CD4-positive, alpha-beta T cell treated with Interleukin-12 subunit alpha and Interleukin-12 subunit beta, for 1 hour (primary cell): ENCODE data around the gene TMEM163.
"Not testable (repeated sequence)": the region's sequence is repeated elsewhere in the genome, so short reads cannot be mapped to it uniquely, and the experiment has no call there.

Experiments
- DNase-seq: peaks from one replicate; pipeline ENCODE4 v3.0.0-alpha.2; 2020

The TMEM163 gene

DNA sequence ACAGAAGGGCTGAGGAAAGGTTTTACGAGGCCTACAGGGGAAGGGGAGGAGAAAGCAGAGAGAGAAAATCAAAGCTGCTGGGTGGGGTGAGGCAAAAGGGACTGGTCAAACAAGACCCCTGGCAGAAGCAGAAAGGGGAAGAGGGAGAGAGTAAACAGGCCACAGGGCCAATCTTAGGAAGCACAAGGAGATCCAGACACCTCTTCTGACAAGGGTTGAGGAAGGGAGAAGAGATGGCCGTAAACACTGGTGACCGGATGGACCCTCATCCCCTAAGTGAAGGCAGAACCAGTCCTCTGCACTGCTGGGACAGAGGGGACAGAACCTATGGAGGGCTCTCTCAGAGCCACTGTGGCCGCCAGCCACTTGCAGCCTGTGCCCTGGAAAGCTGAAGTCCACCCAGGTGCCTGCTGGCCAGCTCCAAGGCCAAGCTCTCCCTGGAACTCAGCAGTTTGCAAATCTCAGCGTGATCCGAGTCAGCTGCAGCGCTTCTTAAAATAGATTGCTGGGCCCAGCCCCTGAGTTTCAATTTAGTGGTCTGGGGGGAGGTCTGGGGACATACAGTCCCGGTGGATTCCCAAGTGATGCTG, 108.8 kb downstream of the TMEM163 start:
- DNase-seq: no peak

DNA sequence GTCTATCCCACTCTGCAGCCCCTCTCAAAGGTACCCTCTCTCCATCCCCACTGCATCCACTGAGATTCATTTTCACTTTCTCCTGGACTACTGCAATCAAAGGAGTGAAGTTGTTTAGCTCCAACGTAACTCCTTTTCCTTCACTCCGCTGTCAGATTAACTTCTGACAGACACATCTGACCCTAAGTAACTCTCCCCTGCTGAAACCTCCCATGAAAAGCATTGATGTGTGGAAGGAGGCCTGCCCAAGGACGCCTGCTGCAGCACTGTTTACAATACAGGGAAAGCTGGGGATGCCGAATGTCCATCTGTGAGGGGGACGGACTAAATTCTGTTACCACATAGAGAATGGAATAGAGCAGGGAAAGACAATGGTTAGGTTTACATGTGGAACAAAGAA, 114.8 kb downstream of the TMEM163 start:
- no peak for DNase-seq

DNA sequence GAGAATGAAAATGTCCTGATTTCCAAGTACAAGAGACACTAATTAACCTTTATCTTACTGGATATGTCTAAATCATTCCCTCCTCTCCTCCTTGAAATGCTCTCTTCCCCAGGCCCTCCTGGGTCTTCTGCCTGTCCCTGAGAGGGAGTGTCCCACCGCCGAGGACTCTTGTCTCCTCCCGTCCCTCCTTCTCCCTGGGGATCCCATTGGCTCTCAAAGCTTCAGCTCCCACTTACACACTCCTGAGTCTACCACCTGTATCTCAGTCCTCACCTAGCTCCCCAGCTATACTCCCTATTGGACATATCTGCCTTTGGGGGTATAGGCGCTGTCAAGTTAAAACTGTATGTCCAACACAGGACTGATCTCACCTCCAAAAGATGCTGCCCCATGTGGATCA, 116.1 kb downstream of the TMEM163 start:
- no peak for DNase-seq

DNA sequence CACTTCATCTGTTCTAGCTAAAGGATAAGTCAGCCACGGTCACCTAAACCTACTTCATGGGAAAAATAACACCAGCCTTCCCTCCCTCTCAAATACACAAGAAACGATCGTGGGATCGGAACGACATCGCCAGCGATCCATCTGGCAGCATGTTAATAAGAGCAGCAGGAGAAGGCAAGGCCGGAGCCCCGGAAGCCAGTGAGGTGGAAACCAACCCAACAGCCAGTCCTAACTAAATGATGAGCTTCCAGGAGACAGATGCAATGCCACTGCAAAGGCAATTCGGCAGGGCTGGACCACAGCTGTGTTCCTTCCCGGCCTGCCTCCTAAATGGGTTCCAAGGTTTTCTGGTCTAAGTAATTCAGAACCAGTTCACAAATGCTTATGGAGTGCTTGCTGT, 117.5 kb downstream of the TMEM163 start:
- DNase-seq: no peak

DNA sequence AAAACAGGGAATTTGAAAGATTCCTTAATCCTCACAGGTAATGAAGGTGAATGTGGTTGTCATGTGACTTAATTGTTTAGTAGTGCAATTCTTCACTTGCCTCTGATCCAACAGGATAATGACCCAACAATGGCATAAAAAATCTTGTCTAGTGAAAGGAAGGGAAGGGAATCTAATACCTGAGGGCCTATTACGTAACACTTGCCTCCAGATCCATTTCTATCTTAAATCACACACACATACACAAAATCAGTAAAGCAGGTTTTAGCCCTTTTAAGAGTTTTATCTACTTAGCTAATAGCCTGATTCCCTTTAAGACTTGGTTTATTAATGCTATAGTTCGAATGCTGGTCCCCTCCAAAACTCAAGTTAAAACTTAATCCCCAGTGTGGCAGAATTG, 118.6 kb downstream of the TMEM163 start:
- no peak for DNase-seq

DNA sequence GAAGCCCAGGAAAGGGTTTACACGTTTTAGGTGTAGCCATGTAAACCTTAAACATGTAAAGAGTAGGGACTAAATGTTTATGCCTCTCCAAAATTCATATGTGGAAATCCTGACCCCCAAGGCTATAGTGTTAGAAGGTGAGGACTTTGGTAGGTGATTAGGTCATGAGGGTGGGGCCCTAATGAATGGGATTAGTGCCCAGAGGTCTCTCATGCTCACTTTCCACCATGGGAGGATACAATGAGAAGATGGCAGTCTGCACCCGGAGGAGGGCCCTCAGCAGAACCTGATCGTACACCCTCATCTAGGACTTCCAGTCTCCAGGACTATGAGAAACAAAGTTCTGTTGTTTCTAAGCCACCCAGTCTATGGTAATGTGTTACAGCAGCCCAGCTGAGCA, 119.6 kb downstream of the TMEM163 start:
- no peak for DNase-seq

DNA sequence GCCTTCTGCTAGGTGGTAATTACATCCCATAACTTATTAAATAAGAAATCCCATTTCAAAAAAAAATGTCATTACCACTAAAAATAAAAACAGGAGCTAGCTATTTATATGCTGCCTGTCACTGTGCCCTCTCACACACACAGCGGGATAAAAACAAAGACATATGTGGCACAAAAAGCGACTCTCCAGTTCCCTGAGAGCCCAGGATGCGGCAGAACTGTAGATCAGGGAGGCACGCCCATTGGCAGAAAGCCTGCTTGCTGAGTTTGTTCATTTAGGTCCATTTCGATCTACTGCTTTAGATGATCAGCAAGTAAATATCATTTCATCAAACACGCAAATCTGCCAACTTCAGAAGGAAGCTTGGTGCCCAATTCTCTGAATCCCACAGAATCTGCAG, 124.4 kb downstream of the TMEM163 start:
- DNase-seq: no peak

DNA sequence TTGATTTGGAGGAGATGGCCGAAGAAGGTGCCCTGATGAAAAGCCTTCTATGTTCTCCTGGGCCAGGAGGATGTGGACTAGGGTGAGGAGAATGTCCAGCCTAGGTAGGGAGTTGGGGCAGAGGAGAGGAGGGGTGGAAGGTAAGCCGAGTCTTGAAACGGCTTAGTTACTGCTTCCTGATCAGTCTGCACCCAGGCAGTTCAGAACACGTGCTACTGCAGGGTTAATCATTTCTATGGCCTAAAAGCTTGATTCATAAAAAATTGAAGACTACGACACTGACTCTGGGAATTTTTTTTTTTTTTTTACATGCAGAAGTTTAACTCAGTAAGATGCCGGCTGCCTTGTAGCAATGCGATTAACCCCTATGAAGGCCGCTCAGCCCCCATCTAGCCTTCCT, 125.3 kb downstream of the TMEM163 start:
- DNase-seq: no peak

DNA sequence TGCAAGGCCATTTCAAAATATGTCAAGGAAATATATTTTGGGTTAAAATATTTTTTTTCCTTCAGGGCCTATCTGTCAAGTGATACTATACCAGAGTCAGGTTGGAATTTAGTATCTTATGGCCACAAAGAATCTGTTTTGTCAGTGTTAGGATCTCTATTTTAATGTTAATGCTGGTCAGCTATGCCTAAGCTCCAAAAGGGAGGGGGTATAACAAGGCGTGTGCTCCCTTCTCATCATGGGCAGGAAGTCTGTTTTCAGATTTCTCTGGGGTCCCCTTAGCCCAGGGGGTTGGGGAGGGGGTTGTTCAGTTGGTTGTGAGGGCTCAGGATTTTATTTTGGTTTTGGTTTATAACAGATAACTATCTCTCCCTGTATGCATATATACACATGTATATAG, 126.4 kb downstream of the TMEM163 start:
- no peak for DNase-seq

DNA sequence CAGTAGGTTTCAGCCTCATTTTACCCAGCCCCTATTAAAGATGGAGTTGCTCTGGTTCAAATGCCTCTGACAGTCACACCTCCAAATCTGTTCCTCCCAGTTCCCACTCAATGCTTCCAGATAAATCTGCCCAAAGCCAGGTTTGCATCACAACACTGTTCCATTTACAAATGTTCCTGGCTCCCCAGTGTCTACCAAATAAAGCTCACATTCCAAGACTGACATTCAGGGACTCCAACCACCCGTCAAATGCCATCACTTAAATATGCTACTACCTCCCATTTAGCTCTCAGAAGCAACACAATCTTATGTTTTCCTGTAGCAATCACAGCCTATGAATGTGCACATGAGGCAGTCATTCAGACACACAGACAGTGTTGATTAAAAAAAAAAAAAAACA, 127.3 kb downstream of the TMEM163 start:
- no peak for DNase-seq

DNA sequence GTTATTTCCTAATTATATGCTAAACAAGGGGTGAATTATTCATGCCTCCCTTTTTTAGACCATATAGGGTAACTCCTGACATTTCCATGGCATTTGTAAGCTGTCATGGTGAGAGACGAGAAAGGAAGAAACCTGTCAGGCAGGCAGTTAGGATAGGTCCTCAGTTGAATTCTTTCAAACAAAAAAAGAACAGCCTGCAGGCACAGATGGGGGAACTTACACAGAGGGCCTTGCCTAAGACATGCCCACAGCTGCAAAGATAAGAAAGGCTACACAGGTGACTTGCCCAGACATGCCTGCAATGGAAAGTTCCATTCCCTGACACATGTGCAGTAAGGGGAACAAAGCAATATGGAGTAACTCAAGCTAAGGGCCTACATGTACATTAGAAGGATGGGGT, 128.1 kb downstream of the TMEM163 start:
- no peak for DNase-seq

DNA sequence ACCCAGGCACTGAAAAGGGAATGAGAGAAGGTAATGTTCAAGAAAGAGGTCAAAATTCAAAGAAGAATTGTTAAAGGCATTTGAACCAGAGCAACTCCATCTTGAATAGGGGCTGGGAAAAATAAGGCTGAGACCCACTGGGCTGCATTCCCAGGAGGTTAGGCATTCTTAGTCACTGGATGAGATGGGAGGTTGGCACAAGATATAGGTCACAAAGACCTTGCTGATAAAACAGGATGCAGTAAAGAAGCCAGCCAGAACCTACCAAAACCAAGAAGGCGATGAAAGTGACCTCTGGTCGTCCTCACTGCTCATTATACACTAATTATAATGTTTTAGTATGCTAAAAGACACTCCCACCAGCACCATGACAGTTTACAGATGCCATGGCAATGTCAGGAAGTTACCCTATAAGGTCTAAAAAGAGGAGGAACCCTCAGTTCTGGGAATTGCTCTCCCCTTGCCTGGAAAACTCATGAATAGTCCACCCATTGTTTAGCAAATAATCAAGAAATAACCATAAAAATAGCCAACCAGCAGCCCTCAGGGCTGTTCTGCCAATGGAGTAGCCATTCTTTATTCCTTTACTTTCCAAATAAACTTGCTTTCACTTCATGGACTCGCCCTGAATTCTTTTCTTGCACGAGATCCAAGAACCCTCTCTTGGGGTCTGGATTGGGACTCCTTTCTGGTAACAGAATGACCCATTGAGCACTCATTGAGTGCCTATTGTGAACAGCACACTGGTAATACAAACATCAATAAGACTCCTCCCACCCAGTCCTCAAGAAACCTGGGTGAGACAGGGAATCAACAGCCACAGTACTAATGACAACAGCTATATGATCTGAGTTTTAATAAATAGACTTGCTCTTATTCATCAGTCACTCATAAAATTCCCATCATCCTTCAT, 129.4 kb downstream of the TMEM163 start:
- not testable (repeated sequence) for DNase-seq

DNA sequence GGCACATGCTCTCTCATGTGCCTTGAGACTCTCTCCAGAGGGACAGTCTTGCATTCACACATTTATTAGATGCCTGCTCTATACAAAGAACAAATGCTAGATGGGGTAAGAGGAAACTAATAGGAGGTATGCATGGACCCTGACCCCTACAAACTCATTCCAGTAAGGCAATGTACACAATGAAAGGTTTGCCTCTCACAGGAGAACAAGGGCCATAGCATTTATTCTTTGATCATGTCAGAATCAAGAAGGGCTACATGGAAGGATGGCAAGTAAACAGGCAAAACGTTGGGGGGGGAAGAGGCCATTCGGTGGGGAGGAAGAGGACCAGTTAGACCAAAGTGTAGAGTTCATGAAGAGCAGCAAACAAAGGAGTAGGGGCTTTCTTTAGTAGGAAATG, 130.2 kb downstream of the TMEM163 start:
- no peak for DNase-seq

DNA sequence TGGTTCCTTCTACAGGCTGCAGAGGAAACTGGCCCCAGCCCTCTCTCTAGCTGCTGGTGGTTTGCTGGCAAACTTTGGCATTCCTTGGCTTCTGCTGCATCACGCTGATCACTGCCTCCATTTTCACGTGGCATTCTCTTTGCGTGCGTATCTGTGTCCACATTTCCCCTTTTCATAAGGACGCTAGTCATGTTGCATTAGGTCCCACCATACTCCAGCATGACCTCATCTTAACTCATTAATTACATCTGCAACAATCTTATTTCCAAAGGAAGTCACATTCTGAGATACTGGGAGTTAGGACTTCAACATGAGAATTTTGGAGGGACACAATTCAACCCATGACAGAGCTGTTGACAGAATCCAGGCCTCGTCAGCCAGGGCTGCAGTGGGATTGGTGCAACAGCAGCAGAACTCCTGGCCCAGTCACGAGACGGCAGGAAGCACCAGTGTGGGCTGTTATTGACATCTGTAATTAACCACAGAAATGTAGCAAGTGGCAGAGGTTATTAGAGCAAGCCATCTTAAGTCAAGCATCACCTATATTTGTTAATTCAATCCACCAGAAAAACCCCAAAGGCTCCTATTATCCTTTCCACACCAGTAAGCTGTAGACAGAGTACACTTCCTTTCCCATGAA, 132.4 kb downstream of the TMEM163 start:
- no peak for DNase-seq

DNA sequence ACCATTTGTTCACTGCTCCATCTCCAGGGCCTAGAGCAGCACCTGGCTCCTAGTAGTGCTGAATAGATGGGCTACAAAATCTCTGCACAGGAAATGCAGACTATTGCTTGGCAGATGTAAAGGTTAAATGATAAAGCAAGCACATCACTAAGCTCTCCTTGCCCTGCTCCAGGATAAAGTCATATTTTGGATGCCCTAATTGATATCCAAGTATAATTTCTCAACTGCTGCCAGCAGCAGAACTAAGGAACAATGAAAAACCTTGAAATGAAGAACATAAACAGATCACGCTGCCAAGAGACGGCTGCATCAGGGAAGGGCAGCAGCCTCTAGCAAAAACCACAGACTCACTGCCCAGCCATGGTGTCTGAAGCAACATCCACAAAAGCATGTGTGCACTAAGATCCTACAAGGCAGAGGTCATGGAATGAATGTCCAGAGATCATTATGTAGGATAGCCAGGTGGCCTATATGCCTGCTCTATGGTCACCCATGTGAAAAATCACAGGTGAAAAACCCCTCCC, 134.7 kb downstream of the TMEM163 start:
- DNase-seq: no peak

DNA sequence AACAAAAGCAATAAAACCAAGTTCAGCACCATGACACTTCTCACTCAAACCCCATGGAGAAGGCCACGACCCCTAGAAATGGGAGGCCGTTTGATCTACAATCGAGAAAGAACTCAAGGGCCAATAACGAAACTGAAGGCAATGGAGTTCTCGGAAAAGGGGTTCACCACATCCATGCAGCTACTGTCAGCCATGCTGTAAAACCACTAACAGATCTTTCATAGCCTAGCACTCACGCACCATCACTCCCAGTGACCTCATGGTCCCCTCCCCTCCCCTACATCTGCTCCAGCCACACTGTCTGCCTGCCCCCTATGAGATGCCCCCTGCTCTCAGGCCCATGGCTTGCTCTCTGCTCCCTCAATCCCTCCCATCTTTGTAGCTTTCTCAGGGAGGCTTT, 135.3 kb downstream of the TMEM163 start:
- DNase-seq: no peak

DNA sequence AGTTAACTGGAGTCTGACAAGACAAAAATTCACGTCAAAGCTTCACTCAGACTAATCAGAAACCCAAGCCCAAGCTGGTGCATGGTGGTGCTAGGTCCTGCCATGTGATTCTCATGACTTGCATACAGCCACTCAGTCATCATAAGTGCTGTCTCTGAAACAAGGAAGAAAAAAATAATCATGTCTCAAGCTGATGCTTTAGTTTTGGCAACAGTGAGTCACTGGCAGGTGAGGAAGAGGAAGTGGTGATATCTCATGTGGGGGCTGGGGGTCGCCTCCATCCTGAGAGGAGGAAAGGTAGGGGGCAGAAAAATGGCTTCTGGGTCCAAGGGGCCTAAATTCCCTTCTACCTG, 136.3 kb downstream of the TMEM163 start:
- DNase-seq: no peak

DNA sequence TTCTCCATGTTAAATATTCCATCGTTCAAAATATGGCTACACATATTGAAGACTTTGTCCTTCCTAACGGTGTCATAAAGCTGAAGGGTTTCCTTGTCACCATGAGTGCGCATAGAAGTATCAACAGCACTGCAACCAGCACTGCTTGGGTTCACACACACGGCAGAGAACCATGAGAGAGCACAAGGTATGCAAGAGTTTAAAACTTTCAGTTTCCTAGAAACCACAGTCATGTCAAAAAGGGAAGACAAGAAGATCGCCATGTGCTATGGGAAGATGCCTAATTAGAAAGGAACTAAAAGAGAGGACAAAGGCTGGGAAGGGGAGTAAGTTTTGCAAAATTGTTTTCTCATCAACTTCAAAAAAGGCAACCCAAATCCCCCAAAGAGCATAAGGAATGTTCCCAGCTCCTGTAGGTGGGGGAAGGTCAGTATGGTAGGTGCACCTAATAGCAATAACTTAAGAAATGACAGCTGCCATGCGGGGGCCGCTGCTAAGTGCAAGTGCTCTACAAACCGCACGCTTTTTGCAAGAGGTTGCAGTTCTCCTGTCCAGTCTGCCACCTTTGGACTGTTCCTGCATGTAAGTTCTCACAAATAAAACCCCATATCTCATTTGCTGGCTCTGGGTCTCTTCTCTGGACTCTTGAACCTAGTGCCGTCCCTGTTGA, 136.8 kb downstream of the TMEM163 start:
- no peak for DNase-seq

DNA sequence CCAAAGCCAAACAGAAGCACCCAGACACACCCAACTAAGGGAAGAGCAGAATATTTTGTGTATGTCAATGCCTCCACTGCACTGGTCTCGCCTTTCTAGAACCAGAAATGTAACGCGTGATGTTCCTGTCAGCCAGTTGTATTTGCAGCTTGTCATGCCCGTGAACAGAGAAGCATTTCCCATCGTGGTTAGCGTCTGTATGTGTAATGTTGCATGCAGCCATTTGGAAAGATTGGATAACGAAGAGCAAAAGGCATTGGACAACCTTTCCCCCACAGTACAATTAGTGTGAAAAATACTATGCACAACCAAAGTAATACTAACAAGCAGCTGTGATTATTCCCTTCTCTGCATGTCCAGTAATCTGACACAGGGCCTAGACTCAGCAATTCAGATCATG, 140.5 kb downstream of the TMEM163 start:
- DNase-seq: no peak

DNA sequence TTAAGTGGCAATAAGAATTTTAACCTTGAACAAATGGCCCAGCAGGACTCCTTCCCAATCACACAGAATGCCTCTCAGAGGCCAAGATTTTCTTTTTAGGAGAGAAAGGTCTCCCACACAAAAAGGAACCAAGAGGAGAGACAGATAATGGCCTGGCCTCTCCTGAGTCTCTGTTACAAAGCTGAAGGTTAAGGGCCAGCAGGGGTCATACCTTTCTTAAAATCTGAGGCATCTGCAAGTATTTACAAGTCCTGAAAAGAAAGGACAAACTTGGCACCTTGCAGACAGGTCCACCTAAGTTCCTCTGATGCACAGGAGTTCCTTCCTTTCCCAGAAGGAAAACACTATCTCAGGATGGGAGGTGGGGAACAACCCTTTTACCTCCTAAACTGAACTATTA, 142.3 kb downstream of the TMEM163 start:
- peak; percentile 18 for DNase-seq

DNA sequence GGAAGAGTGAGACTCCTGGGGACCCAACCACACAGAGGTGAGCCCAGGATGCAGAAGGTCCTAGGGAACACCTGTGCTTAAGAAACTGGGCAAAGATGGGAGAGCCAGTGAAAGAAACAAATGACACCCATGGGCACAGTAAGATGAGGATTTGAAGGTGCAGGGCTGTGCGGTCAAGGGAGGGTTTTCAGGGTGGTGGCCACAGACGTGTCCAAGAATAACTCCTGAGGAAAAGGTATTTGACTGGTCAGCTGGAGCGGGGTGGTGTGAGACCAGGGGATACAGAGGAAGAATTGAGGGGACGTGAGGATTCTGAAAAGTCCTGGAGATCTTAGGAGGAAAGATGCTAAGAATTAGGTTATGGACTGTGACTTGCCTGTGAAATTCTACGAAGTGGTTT, 142.9 kb downstream of the TMEM163 start:
- DNase-seq: no peak

DNA sequence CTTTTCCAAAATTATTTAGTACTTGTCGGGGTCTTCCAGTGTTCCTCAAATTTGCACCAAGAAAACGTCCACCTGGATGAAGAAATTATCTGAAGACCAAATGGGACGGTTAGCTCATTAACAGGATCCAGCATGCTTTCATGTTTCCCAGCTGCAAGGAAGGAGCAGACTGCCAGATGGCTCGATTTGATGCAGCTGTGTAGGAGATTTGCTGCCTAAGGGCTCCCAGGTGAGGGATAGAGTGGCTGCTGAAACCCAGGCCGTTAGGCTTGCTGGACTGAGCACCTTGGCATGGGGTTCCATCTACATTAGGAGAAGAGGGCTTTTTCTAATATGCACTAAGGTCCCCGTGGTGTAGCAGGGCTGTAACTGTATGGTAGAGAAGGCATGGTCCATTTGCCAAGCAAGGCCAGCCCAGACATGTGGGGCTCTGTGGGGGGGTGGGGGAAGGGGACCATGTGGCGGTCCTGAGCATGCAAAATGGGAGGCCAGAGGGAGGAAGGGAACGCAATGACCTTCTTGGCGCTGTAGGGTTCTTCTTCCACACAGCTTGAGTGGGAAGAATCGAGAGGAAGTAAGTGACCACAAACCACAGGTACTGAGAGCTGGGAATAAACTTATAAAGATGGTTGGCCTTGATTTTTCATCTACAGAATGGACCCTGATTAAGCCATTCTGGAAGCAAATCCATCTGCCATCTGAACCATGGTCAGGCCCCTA, 144.0 kb downstream of the TMEM163 start:
- DNase-seq: no peak

DNA sequence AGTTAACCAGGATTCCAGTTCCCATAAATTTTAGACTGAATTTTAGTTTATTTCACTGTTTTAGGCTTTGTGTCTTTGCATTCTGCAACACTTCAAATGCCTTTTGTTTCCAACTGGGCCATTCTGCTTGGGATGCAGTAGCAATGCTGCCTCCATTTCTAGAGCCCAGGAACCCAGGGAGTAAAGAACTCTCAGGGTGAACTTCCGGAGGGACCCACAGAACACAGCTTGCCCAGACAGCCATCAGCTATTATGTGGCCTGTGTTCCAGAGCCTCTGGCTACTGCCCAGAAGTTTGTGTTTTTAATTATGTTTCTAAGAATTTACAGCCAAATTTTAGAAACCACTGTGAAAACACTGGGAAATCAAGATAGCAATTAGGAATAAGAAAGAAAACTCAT, 145.1 kb downstream of the TMEM163 start:
- DNase-seq: no peak
